K562 (cell line): Measurements from ENCODE around the gene RASEF. TPM values are rescaled to one million over a fixed set of nuclear protein-coding genes. Genes with fewer than 3 reads are reported as not detected.

Source experiments
- ATAC-seq: fragments of 200-7000 bp; cut with Tn5 transposase; 3 replicates; pipeline ENCODE4 v1.9.1; 2020; ENCODE audit warnings: moderate library complexity
- BruUV-seq: library from RNA; stranded (reverse); fragments of 400-500 nt; replicated peaks from 2 replicates; lab custom pipeline; 2021; lab: Mats Ljungman, UMichigan
- CTCF ChIA-PET: fragments of 300-600 bp; formaldehyde crosslinking; extraction: SDS; loops from one replicate; lab custom pipeline; 2021; ENCODE audit warnings: low intra/inter-chr PET ratio; lab: Yijun Ruan, JAX
- POLR2A ChIA-PET: fragments of 300-600, 350-650 bp; sonication (Branson Sonifier 250); formaldehyde crosslinking; extraction: SDS; loops from one replicate; lab custom pipeline; 2021; ENCODE audit warnings: antibody characterized with exemption, inconsistent platforms; lab: Yijun Ruan, JAX
- DNase-seq, 4 experiments: peaks; one replicate each; pipeline versions ENCODE4 v3.0.0 to v3.0.0-alpha.2; 2011 to 2018; ENCODE audit warnings: low spot score in 3 of 4, mixed read lengths in 3 of 4; ENCODE audit errors: extremely low read depth in 1 of 4
- FAIRE-seq: peaks from 2 replicates; lab custom pipeline; 2011; peaks lifted over from hg19 to GRCh38; lab: Jason Lieb, UNC
- H2AFZ ChIP-seq: 2 replicates; pipeline ENCODE4 v1.6.0; 2011; ENCODE audit warnings: low read depth, low read length, control low read depth, inconsistent platforms
- H3K27ac ChIP-seq: fragments of 200-600 bp; 3 replicates; pipeline ENCODE4 v1.8.0; 2011; ENCODE audit warnings: low read depth, mild to moderate bottlenecking, control low read depth, inconsistent platforms, low read length, moderate library complexity, mixed read lengths; ENCODE audit errors: extremely low read depth
- H3K27me3 ChIP-seq, 2 experiments: fragments of 300-600 bp in 1 of 2; 2 replicates in 1 of 2; 3 replicates in 1 of 2; pipeline versions ENCODE4 v1.6.0 to v1.8.0; 2011; ENCODE audit warnings: inconsistent platforms in 2 of 2, low read length in 2 of 2, mild to moderate bottlenecking in 1 of 2, mixed read lengths in 1 of 2, moderate library complexity in 1 of 2; ENCODE audit not compliant: control insufficient read depth in 2 of 2, insufficient read depth in 2 of 2
- H3K36me3 ChIP-seq: fragments of 300-600 bp; 3 replicates; pipeline ENCODE4 v1.8.0; 2011; ENCODE audit warnings: mild to moderate bottlenecking, low read length, inconsistent platforms; ENCODE audit not compliant: control insufficient read depth, insufficient read depth
- H3K4me1 ChIP-seq, 2 experiments: fragments of 200-600 bp in 1 of 2; replicated peaks in 1 of 2; 2 replicates in 1 of 2; 3 replicates in 1 of 2; pipeline versions ENCODE4 v1.5.1 to v1.8.0; 2011; ENCODE audit warnings: inconsistent platforms in 2 of 2, low read length in 2 of 2, mild to moderate bottlenecking in 1 of 2, mixed read lengths in 1 of 2, moderate library complexity in 1 of 2; ENCODE audit not compliant: control insufficient read depth in 2 of 2, insufficient read depth in 2 of 2
- H3K4me2 ChIP-seq: 2 replicates; pipeline ENCODE4 v1.6.1; 2011; ENCODE audit warnings: low read length, control low read depth, inconsistent platforms, mixed read lengths; ENCODE audit not compliant: insufficient read depth
- H3K4me3 ChIP-seq: fragments of 200-600 bp; sonication (generic), shearing (Covaris generic); 2 replicates; pipeline ENCODE4 v1.5.1; 2016; ENCODE audit warnings: control low read depth, inconsistent platforms
- H3K79me2 ChIP-seq: fragments of 200-600 bp; 3 replicates; pipeline ENCODE4 v1.8.0; 2011; ENCODE audit warnings: low read length, inconsistent platforms; ENCODE audit not compliant: control insufficient read depth, insufficient read depth
- H3K9ac ChIP-seq, 2 experiments: 2 replicates each; pipeline versions ENCODE4 v1.6.0 to v1.6.1; 2011; ENCODE audit warnings: low read depth in 2 of 2, low read length in 2 of 2, control low read depth in 1 of 2, inconsistent platforms in 1 of 2, mild to moderate bottlenecking in 1 of 2, mixed read lengths in 1 of 2; ENCODE audit not compliant: insufficient read depth in 1 of 2
- H3K9me1 ChIP-seq: one replicate; pipeline ENCODE4 v1.6.0; 2011; ENCODE audit warnings: inconsistent platforms, mild to moderate bottlenecking, low read length, moderate library complexity; ENCODE audit not compliant: control insufficient read depth, insufficient read depth
- H3K9me3 ChIP-seq: replicated peaks from 2 replicates; pipeline ENCODE4 v1.5.1; 2011; ENCODE audit warnings: low read depth, low read length, inconsistent platforms; ENCODE audit not compliant: control insufficient read depth, insufficient read depth
- H4K20me1 ChIP-seq: replicated peaks from 2 replicates; pipeline ENCODE4 v1.6.1; 2011; ENCODE audit warnings: low read length, inconsistent platforms, mixed read lengths; ENCODE audit not compliant: control insufficient read depth, insufficient read depth
- ADNP ChIP-seq: fragments of 200-800 bp; sonication (Bioruptor generic); IDR thresholded peaks from 2 replicates; pipeline ENCODE4 v1.6.1; 2016; ENCODE audit warnings: missing genetic modification characterization, missing compliant biosample characterization
- ARID2 ChIP-seq: fragments of 450-650 bp; IDR thresholded peaks from 2 replicates; pipeline ENCODE4 v1.6.1; 2017; ENCODE audit warnings: antibody characterized with exemption, mild to moderate bottlenecking
- CBFB ChIP-seq: sonication (generic); formaldehyde crosslinking; IDR thresholded peaks from 2 replicates; pipeline ENCODE4 v1.4.0; 2020; ENCODE audit warnings: mild to moderate bottlenecking, missing genetic modification reagents
- HNRNPH1 ChIP-seq: fragments of 200-400 bp; formaldehyde crosslinking; optimal IDR thresholded peaks from 2 replicates; pipeline ENCODE3; 2017; ENCODE audit warnings: low read depth, mild to moderate bottlenecking, low read length, moderate library complexity
- LARP7 ChIP-seq: fragments of 450-650 bp; IDR thresholded peaks from 2 replicates; pipeline ENCODE4 v1.6.1; 2016
- NCOA4 ChIP-seq: fragments of 450-650 bp; IDR thresholded peaks from 2 replicates; pipeline ENCODE4 v1.6.1; 2018; ENCODE audit warnings: mild to moderate bottlenecking; ENCODE audit not compliant: partially characterized antibody
- NR4A1 ChIP-seq, 2 experiments: fragments of 250-450 bp in 1 of 2; fragments of 450-650 bp in 1 of 2; sonication (Bioruptor Pico) in 1 of 2; IDR thresholded peaks; 2 replicates each; pipeline versions ENCODE4 v1.4.0 to v1.6.1; 2016 to 2020; ENCODE audit warnings: mild to moderate bottlenecking in 2 of 2, missing compliant biosample characterization in 1 of 2, missing genetic modification characterization in 1 of 2, moderate library complexity in 1 of 2
- ZBTB1 ChIP-seq: sonication (generic); formaldehyde crosslinking; IDR thresholded peaks from 2 replicates; pipeline ENCODE4 v1.8.1; 2023; ENCODE audit warnings: missing genetic modification reagents, low read depth, mild to moderate bottlenecking, borderline replicate concordance
- ZNF707 ChIP-seq: fragments of 250-450 bp; sonication (Bioruptor Pico); conservative IDR thresholded peaks from 2 replicates; pipeline ENCODE4 v1.8.0; 2022; ENCODE audit warnings: inconsistent platforms, mild to moderate bottlenecking, moderate library complexity
- WGBS: fragments of 100-300 bp; shearing (Covaris generic); methylation state at CpG from one replicate; pipeline ENCODE4 v1.1.6; 2016; ENCODE audit warnings: low coverage, mixed read lengths; ENCODE audit not compliant: insufficient coverage; ENCODE audit errors: missing lambda C conversion rate; 5-methylcytosine and 5-hydroxymethylcytosine counted together
- in situ Hi-C: fragments of 300-500 bp; cut with MboI; formaldehyde crosslinking; loops from 4 replicates; pipeline ENCODE4 v1.15.0; 2018; ENCODE audit warnings: inconsistent platforms, mixed read lengths
- intact Hi-C: fragments of 100-400 bp; cut with micrococcal nuclease; formaldehyde crosslinking; loops from 2 replicates; pipeline ENCODE4 v1.14.2; 2022
- polyA plus RNA-seq, 8 experiments: library from polyadenylated mRNA; depleted of rRNA in 4 of 8; stranded (reverse) in 5 of 8; unstranded in 3 of 8; fragments of >200 nt; fragmentation: Nextera tagmentation in 2 of 8; fragmentation: Illumina TruSeq in 1 of 8; extraction: Ambion mirVana in 2 of 8; extraction: Trizol in 1 of 8; gene quantifications; 2 replicates each; pipeline versions ENCODE4 v1.2.1 to v1.2.3, GENCODE V29; 2011 to 2014; ENCODE audit warnings: inconsistent platforms in 1 of 8, missing spikeins in 1 of 8
- total RNA-seq, 7 experiments: library from RNA; depleted of rRNA in 6 of 7; stranded (reverse); fragments of >200 nt in 6 of 7; fragmentation: Illumina TruSeq in 2 of 7; extraction: Trizol in 2 of 7; gene quantifications; 2 replicates each; pipeline versions ENCODE4 v1.2.1 to v1.2.3, GENCODE V29; 2011 to 2021; ENCODE audit warnings: low replicate concordance in 1 of 7
- TF ChIP-seq, protein P1 (sequence below): fragments of 200-800 bp; sonication (Bioruptor generic); IDR thresholded peaks from 2 replicates; pipeline ENCODE4 v1.6.1; 2016; ENCODE audit warnings: missing genetic modification characterization, missing compliant biosample characterization

Gene RASEF
- total and polyA plus RNA-seq, 9 of the 15 experiments (the other 6 are each of a cell fraction or from before 2014, with no cell fraction given) = 0.01 to 0.18 (median 0.11) TPM; not detected in 4

DNA sequence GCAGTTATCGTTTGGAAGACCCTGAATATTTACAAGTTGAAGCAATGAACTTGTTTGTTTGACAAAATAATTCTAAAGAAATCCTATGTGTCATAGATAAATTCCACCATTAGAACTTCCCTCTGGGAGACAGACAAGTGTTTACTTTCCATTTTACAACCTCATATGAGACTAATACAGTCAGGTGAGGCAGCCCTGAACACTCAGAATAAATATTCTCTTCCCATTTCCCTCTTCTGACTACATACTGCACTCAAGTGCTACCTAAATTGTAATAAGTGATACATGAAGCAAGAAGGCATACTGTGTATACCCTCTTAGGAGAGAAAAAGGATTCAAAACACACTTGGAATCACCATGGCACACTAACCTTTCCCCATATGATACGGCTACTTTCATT, 6.8 kb downstream of the RASEF start:
- no peak overlapping the region for H3K27ac ChIP-seq
- intact Hi-C loops = no loop called here
- H3K4me2 ChIP-seq = no peak overlapping the region
- H3K36me3 ChIP-seq = no peaks in the 10 kb centered on the region
- 0% methylated on average over 2 of the region's 2 CpGs for WGBS
- ChIA-PET CTCF (no interaction called here), POLR2A (no interaction called here)
- in situ Hi-C loops = no loop called here
- no peaks in the 10 kb centered on the region for H3K4me1 ChIP-seq
- no peak overlapping the region for H3K4me3 ChIP-seq
- ATAC-seq (no peak), DNase-seq (no peak), FAIRE-seq (no peak)
- H3K79me2 ChIP-seq = no peaks in the 10 kb centered on the region
- TF ChIP-seq NCOA4 = no peak
- no peak for TF ChIP-seq ADNP (tag)
- TF ChIP-seq LARP7 = no peak
- TF ChIP-seq, protein P1, sequence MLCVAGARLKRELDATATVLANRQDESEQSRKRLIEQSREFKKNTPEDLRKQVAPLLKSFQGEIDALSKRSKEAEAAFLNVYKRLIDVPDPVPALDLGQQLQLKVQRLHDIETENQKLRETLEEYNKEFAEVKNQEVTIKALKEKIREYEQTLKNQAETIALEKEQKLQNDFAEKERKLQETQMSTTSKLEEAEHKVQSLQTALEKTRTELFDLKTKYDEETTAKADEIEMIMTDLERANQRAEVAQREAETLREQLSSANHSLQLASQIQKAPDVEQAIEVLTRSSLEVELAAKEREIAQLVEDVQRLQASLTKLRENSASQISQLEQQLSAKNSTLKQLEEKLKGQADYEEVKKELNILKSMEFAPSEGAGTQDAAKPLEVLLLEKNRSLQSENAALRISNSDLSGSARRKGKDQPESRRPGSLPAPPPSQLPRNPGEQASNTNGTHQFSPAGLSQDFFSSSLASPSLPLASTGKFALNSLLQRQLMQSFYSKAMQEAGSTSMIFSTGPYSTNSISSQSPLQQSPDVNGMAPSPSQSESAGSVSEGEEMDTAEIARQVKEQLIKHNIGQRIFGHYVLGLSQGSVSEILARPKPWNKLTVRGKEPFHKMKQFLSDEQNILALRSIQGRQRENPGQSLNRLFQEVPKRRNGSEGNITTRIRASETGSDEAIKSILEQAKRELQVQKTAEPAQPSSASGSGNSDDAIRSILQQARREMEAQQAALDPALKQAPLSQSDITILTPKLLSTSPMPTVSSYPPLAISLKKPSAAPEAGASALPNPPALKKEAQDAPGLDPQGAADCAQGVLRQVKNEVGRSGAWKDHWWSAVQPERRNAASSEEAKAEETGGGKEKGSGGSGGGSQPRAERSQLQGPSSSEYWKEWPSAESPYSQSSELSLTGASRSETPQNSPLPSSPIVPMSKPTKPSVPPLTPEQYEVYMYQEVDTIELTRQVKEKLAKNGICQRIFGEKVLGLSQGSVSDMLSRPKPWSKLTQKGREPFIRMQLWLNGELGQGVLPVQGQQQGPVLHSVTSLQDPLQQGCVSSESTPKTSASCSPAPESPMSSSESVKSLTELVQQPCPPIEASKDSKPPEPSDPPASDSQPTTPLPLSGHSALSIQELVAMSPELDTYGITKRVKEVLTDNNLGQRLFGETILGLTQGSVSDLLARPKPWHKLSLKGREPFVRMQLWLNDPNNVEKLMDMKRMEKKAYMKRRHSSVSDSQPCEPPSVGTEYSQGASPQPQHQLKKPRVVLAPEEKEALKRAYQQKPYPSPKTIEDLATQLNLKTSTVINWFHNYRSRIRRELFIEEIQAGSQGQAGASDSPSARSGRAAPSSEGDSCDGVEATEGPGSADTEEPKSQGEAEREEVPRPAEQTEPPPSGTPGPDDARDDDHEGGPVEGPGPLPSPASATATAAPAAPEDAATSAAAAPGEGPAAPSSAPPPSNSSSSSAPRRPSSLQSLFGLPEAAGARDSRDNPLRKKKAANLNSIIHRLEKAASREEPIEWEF (CRISPR knock-in tag) = no peak
- TF ChIP-seq ZBTB1 = no peak
- TF ChIP-seq ZNF707 = no peak
- no peak for TF ChIP-seq ARID2
- TF ChIP-seq CBFB (CRISPR knock-in tag) = no peak
- TF ChIP-seq HNRNPH1 = no peak
- no peak for TF ChIP-seq NR4A1 (CRISPR knock-in tag; IDR thresholded peaks at IDR 0.05)
- TF ChIP-seq NR4A1 (tag; IDR thresholded peaks at IDR 0.05) = no peak
- BruUV-seq = no TSS peak
- no peak overlapping the region for H3K9ac ChIP-seq
- no peaks in the 10 kb centered on the region for H3K9me3 ChIP-seq
- no peaks in the 10 kb centered on the region for H4K20me1 ChIP-seq
- no peaks in the 10 kb centered on the region for H3K27me3 ChIP-seq
- H3K9me1 ChIP-seq = no peaks in the 10 kb centered on the region
- no peak overlapping the region for H2AFZ ChIP-seq
